Adrenal gland (tissue), 12 donors: ENCODE data around the gene TCF12. TPM values are rescaled to one million over a fixed set of nuclear protein-coding genes. Genes with fewer than 3 reads are reported as not detected.
"Not testable (repeated sequence)": the region's sequence is repeated elsewhere in the genome, so short reads cannot be mapped to it uniquely, and the experiment has no call there.

ENCODE experiments used
- DNase-seq, 7 donors: peaks; one replicate each; pipeline ENCODE4 v3.0.0-alpha.2; 2019 to 2020
- H3K27ac ChIP-seq, 5 donors: fragments of 200-600 bp; sonication (generic) in 4 of 5; 1 replicate in 3 of 5; 2 replicates in 2 of 5; pipeline versions ENCODE4 v1.5.1 to v1.8.0; 2016 to 2020; ENCODE audit warnings: mild to moderate bottlenecking in 1 of 5
- H3K27me3 ChIP-seq: fragments of 200-600 bp; 2 replicates; pipeline ENCODE4 v1.8.0; 2021
- H3K36me3 ChIP-seq, 2 donors: fragments of 200-600 bp; replicated peaks in 1 of 2; 1 replicate in 1 of 2; 2 replicates in 1 of 2; pipeline versions ENCODE4 v1.5.1 to v1.8.0; 2018 to 2022
- H3K4me1 ChIP-seq, 2 donors: fragments of 200-600 bp; replicated peaks in 1 of 2; 1 replicate in 1 of 2; 2 replicates in 1 of 2; pipeline versions ENCODE4 v1.5.1 to v1.8.0; 2018 to 2021
- H3K4me3 ChIP-seq, 4 donors: fragments of 200-600 bp; sonication (generic) in 3 of 4; one replicate each; pipeline ENCODE4 v1.5.1; 2016 to 2018
- H3K9me3 ChIP-seq, 3 donors: fragments of 200-600 bp; sonication (generic) in 1 of 3; replicated peaks in 1 of 3; 1 replicate in 2 of 3; 2 replicates in 1 of 3; pipeline versions ENCODE4 v1.5.1 to v1.8.0; 2016 to 2021
- POLR2A ChIP-seq, 2 donors: fragments of 450-650 bp; IDR thresholded peaks; one replicate each; pipeline ENCODE4 v1.6.1; 2017; ENCODE audit warnings: antibody characterized with exemption in 2 of 2, mild to moderate bottlenecking in 2 of 2, moderate library complexity in 1 of 2
- WGBS, 4 donors: extraction: QIAGEN DNeasy Blood & Tissue Kit in 2 of 4; methylation state at CpG; one replicate each; pipeline versions ENCODE4 v1.1.5 to v1.1.7; 2013 to 2017; 5-methylcytosine and 5-hydroxymethylcytosine counted together
- intact Hi-C, 2 donors: fragments of 100-400 bp; cut with DNase I; formaldehyde crosslinking; loops; one replicate each; pipeline versions ENCODE4 v1.14.1 to v1.15.0; 2022 to 2023
- polyA plus RNA-seq, 3 donors: library from polyadenylated mRNA; stranded (reverse); fragments of 200-250 nt in 2 of 3; fragments of 350-450 nt in 1 of 3; fragmentation: Illumina TruSeq in 1 of 3; extraction: RNeasy Lipid Tissue Mini Kit (QIAGEN cat#74804) in 1 of 3; gene quantifications; one replicate each; pipeline ENCODE4 v1.2.3, GENCODE V29; 2013 to 2014
- total RNA-seq, 9 donors: library from RNA; depleted of rRNA in 4 of 9; stranded (reverse); fragments of >200 nt in 4 of 9; fragments of 120-200 nt in 1 of 9; fragmentation: NEBNext Ultra II Directional in 1 of 9; extraction: Animal tissue kit (Norgen Biotek cat#: 25700) in 1 of 9; gene quantifications; one replicate each; pipeline versions ENCODE4 v1.1.0 to v1.2.4, GENCODE V29; 2013 to 2023
- TF ChIP-seq, protein P1 (sequence below), 6 experiments: fragments of 450-650 bp in 4 of 6; fragments of 200-600 bp in 2 of 6; sonication (generic) in 1 of 6; IDR thresholded peaks; 1 replicate in 5 of 6; 2 replicates in 1 of 6; pipeline versions ENCODE4 v1.5.1 to v1.8.0; 2016 to 2021; ENCODE audit warnings: antibody characterized with exemption in 6 of 6, mild to moderate bottlenecking in 2 of 6, moderate library complexity in 1 of 6
- donor health status: healthy with polysubstance abuse.
- donor health status: Bipolar disorder and iron deficiency.
- donor health status: DM: yes; HTN: yes; CAD: no.
- donor health status: DM: no; HTN: no; CAD: no.
- donor health status: DM: no; HTN: no; CAD: no.
- donor health status: DM: yes; HTN: yes; CAD: no.

TCF12 gene
- total and polyA plus RNA-seq, 12 donors, result 7.6 to 121 (median 75.6) TPM

DNA sequence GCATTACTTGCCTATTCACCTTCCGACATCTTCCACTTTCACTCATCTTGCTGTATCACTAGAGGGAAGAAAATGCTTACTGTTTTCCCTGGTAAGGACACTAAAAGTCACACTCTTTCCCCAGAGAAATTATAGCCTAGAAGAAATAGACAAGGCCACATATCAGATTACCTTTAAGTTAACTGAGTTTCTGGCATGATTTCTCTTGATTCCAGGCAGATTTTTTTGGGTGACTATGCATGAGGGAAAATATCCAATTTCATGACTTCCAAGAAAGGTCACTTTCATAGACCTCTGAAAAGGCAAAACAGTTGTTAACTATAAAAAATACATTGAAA is 30.3 kb downstream of the TCF12 start:
- 65 to 94% (median 79%) methylated on average over 1 of the region's 1 CpG for WGBS, 4 donors
- no peaks in the 10 kb centered on the region for H3K9me3 ChIP-seq
- no peak for DNase-seq
- peaks cover 8 to 32% of the 10 kb centered on the region in 2 donors for H3K4me1 ChIP-seq
- H3K27ac ChIP-seq, result no peak overlapping the region
- intact Hi-C loops, result no loop called here
- TF ChIP-seq POLR2A (IDR thresholded peaks at IDR 0.05), result no peak
- TF ChIP-seq, protein P1, sequence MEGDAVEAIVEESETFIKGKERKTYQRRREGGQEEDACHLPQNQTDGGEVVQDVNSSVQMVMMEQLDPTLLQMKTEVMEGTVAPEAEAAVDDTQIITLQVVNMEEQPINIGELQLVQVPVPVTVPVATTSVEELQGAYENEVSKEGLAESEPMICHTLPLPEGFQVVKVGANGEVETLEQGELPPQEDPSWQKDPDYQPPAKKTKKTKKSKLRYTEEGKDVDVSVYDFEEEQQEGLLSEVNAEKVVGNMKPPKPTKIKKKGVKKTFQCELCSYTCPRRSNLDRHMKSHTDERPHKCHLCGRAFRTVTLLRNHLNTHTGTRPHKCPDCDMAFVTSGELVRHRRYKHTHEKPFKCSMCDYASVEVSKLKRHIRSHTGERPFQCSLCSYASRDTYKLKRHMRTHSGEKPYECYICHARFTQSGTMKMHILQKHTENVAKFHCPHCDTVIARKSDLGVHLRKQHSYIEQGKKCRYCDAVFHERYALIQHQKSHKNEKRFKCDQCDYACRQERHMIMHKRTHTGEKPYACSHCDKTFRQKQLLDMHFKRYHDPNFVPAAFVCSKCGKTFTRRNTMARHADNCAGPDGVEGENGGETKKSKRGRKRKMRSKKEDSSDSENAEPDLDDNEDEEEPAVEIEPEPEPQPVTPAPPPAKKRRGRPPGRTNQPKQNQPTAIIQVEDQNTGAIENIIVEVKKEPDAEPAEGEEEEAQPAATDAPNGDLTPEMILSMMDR (IDR thresholded peaks at IDR 0.05), result no peak
- H3K27me3 ChIP-seq, result no peaks in the 10 kb centered on the region
- H3K4me3 ChIP-seq, result no peak overlapping the region
- no peaks in the 10 kb centered on the region for H3K36me3 ChIP-seq

DNA sequence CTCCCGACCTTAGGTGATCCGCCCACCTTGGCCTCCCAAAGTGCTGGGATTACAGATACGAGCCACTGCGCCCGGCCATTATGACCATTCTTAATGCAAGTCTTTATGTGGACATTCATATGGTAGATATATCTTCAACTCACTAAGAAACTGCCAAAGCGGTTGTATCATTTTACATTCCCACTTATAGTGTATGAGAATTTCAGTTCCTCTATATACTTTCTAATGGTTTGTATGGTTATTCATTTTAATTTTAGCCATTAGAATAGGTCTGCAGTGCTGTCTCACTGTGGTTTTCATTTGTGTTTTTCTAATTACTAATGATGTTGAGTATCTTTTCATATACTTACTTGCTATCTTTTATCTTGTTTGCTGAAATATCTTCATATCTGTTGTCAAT is 32.5 kb downstream of the TCF12 start:
- intact Hi-C loops, result no loop called here
- peaks cover 8 to 23% of the 10 kb centered on the region in 2 donors for H3K4me1 ChIP-seq
- 98% methylated on average over 6 of the region's 6 CpGs for WGBS, 4 donors
- H3K27me3 ChIP-seq, result no peaks in the 10 kb centered on the region
- peaks cover 0 to 4% (median 0%) of the 10 kb centered on the region in 3 donors for H3K9me3 ChIP-seq
- no peak overlapping the region for H3K27ac ChIP-seq
- no peak overlapping the region for H3K4me3 ChIP-seq
- H3K36me3 ChIP-seq, result no peaks in the 10 kb centered on the region
- DNase-seq, result no peak
- no peak for TF ChIP-seq POLR2A (IDR thresholded peaks at IDR 0.05)
- TF ChIP-seq, protein P1 (IDR thresholded peaks at IDR 0.05), result no peak

DNA sequence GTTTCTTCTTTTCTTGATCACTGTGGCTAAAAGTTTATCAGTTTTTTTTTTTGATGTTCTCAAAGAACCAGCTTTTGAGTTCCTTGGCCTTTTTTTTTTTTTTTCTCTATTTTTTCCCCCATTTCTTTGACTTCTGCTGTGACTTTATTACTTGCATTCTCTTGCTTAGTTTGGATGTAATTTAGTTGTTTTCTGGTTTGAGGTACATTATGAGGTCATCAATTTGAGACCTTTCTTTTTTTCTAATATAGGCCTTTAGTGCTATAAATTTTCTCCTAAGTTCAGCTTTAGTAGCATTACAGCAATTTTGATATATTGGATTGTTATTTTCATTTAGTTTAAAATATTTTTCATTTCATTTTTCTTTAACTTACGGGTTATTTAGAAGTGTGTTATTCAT is 35.3 kb downstream of the TCF12 start:
- no peaks in the 10 kb centered on the region for H3K27me3 ChIP-seq
- H3K27ac ChIP-seq, result no peak overlapping the region
- peaks cover 6 to 14% of the 10 kb centered on the region in 2 donors for H3K4me1 ChIP-seq
- TF ChIP-seq, protein P1 (IDR thresholded peaks at IDR 0.05), result no peak
- TF ChIP-seq POLR2A (IDR thresholded peaks at IDR 0.05), result no peak
- no peak for DNase-seq
- H3K4me3 ChIP-seq, result no peak overlapping the region
- intact Hi-C loops, result no loop called here
- H3K9me3 ChIP-seq, result peaks cover 0 to 11% (median 0%) of the 10 kb centered on the region in 3 donors
- 95 to 100% (median 99%) methylated on average over 1 of the region's 1 CpG for WGBS, 4 donors
- no peaks in the 10 kb centered on the region for H3K36me3 ChIP-seq

DNA sequence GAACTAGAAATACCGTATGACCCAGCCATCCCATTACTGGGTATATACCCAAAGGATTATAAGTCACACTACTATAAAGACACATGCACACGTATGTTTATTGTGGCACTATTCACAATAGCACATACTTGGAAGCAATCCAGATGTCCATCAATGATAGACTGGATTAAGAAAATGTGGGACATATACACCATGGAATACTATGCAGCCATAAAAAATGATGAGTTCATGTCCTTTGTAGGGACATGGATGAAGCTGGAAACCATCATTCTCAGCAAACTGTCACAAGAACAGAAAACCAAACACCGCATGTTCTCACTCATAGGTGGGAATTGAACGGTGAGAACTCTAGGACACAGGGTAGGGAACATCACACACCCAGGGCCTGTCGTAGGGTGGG is 36.6 kb downstream of the TCF12 start:
- WGBS, 4 donors, result 97 to 98% (median 97%) methylated on average over 5 of the region's 5 CpGs

DNA sequence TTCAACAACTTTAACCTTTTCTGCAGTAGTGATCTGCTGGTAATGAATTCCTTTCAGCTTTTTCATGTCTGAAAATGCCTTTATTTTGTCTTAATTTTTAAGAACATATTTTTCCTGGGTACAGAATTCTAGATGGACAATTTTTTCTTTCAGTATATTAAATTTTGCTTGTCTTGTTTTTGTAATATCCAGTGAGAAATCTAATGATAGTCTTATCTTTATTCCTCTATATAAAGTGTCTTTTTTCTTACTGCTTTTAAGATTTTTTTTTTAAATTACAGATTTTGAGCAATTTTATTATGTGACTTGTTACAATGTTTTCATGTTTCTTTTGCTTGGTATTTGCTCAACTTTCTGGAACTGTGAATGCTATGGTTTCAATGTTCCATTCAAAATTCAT is 38.1 kb downstream of the TCF12 start:
- H3K4me1 ChIP-seq, result peaks cover 0 to 17% of the 10 kb centered on the region in 2 donors
- intact Hi-C loops, result no loop called here
- H3K36me3 ChIP-seq, result no peaks in the 10 kb centered on the region
- peaks cover 0 to 11% (median 0%) of the 10 kb centered on the region in 3 donors for H3K9me3 ChIP-seq
- no peaks in the 10 kb centered on the region for H3K27me3 ChIP-seq
- no peak overlapping the region for H3K27ac ChIP-seq
- TF ChIP-seq, protein P1 (IDR thresholded peaks at IDR 0.05), result no peak
- no peak for TF ChIP-seq POLR2A (IDR thresholded peaks at IDR 0.05)
- DNase-seq, result no peak
- no peak overlapping the region for H3K4me3 ChIP-seq

More for the DNA sequence above, 36.6 kb downstream of the TCF12 start:
- H3K9me3 ChIP-seq, result peaks cover 0 to 11% (median 0%) of the 10 kb centered on the region in 3 donors
- DNase-seq, H3K27ac ChIP-seq, H3K36me3 ChIP-seq, intact Hi-C loops, H3K27me3 ChIP-seq, H3K4me3 ChIP-seq: not testable (repeated sequence)
- H3K4me1 ChIP-seq, result peaks cover 0 to 14% of the 10 kb centered on the region in 2 donors
